NCI-H2171 treated with DMSO at 0.1 percent for 48 hours (cell line): ENCODE data around the gene CYFIP1.

Experiments
- DNase-seq: peaks from one replicate; lab custom pipeline; 2025; lab: John Stamatoyannopoulos, UW

Gene CYFIP1

GRCh38 chr15:22890296-22890695, 89.9 kb downstream of the CYFIP1 start:
- no peak for DNase-seq

- DNase-seq: no peak
Observed at GRCh38 chr15:22889146-22889818, 90.9 kb downstream of the CYFIP1 start.

DNA sequence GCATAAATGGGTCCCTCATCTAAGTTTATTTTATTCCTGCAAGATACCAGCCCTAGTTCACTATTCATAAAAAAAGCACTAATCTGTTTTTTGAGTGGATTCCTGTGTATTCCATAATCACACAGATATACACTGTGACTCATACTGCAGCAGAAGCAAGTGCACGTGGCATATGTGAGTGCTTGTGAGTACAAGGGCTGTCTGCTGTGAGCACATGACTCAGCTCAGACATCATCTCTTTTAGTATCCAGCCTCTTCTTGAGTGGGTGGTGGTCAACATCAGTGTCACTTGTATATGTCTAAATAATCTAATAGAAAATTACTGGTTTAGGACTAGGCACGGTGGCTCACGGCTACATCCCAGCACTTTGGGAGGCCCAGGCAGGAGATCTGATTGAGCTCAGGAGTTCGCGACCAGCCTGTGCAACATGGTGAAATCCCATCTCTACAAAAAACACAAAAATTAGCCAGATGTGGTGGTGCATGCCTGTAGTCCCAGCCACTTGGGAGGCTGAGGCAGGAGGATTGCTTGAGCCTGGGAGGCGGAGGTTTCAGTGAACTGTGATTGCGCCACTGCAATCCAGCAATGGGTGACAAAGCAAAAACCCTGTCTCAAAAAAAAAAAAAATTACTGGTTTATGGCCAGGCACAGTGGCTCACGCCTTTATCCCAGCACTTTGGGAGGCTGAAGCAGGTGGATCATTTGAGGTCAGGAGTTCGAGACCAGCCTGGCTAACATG, 91.9 kb downstream of the CYFIP1 start:
- no peak for DNase-seq

GRCh38 chr15:22887157-22887951, 92.8 kb downstream of the CYFIP1 start:
- peak; percentile 15 for DNase-seq

GRCh38 chr15:22885120-22885519, 95.0 kb downstream of the CYFIP1 start:
- no peak for DNase-seq

DNA sequence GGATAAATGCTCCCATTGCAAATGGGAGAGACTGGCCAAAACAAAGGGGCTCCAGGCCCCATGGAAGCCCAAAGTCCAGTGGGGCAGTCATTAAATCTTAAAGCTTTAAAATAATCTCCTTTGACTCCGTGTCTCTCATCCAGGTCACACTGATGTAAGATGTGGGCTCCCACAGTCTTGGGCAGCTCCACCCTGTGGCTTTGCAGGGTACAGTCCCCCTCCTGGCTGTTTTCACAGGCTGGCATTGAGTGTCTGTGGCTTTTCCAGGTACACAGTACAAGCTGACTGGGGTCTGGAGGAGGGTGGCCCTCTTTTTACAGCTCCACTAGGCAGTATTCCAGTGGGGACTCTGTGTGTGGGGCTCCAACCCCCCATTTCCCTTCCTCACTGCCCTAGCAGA, 95.8 kb downstream of the CYFIP1 start:
- DNase-seq: no peak

- no peak for DNase-seq
Observed at GRCh38 chr15:22883196-22883595, 97.0 kb downstream of the CYFIP1 start.

DNA sequence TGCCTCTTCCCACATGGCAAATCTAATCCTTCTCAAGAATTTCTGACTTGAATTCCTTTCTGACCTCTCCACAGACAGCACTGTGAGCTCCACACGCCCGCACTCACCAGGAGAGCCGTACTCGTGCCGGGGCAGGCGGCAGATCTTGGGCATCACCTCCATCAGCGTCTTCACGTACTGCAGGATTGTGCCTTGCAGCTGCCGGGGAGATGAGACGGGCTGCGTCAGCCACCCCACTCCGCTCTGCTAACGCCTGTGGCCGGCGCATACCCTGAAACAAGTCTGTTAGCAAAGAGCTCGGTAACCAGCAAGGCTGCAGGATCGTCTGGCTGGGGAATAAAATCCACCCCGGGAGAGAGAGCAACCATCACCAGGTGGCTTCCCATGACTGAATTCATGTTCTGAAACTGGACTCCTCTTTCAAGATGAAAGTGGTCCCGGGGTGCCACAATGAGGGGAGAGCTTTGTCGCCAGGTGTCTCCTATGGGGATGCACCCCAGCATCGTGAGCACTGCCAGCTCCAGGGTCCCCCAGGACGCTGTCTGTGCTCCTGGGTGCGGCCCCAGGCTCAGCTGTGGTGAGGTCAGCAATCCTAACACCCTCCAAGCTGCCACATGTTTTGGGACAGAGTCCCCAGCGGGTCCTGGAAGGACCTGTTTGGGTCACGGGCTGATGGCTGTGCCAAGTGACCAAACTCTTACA, 98.3 kb downstream of the CYFIP1 start:
- DNase-seq: no peak

DNA sequence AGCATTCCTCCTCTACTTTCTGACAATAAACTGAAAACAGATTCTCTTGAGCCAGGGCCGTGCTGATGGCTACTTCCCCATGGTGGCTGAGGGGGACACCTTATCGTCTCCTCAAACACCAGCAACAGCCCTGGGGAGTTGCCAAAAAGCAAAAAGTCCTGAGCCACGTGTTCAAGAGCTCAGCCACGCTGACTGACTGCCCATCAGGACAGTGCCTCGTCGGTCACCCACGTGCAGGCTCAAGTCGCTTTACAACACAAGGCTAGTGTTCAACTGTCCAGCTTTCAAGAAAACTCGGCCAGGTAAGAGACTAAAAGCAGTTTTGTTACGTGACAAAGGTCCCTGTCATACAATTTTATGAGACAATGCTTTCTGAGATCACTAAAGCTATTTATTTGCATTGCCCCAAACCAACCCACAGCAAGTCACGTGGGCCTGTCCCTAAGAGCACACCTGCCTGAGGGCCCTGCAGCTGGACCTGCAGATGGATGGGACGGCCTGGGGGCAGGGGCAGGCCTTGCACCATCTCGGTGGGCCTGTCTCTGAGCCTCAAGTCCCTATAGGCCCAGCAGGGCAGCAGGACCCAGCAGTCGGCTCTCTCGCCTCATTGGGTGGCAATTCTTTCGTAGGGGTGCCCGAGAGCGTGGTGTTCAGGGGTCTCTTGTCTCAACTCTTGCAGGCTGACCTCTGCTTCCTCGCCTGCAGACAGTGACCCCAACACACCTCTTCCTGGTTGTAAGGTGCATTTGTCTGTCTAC, 99.0 kb downstream of the CYFIP1 start:
- no peak for DNase-seq

DNA sequence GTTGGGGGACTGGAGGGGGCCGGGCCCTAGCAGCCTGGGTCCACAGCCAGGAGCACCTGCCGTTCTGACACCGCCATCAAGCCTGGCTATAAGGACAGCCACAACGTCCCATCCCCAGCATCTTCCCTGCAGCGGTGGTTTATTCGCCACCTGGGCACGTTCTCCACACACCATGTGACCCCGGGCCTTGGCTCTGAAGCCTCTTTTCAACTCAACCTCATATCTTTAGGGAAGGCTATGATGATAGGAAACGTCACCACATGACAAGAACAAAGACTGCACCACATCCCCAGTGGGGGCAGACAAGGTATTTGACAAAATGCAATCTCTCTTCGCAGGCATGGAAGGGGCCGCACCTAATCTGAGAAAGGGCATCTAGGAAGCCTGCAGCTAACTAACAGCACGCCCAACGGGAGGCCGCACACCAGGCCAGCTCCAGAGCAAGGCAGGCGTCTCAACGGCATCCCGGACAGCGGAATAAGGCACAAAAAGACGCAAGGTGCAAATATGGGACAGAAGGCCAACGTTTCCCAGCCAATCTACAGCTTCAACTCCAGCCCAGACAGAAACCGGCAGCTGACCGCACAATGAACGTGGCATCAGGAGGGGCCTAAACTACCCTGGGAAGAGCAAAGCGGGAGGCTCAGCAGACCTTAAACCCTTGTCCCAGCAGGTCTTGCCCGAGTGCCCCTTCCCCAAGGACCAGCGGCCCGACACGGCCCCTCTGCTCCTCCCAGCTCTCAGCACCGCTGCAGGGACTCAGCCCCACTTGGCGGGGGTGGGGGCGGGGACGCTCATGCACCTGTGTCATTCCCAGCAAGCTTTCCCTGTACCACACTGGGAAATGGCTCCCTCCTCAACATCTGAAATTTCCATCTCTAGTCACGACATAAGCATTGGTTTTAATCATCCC, 99.8 kb downstream of the CYFIP1 start:
- DNase-seq: no peak

DNA sequence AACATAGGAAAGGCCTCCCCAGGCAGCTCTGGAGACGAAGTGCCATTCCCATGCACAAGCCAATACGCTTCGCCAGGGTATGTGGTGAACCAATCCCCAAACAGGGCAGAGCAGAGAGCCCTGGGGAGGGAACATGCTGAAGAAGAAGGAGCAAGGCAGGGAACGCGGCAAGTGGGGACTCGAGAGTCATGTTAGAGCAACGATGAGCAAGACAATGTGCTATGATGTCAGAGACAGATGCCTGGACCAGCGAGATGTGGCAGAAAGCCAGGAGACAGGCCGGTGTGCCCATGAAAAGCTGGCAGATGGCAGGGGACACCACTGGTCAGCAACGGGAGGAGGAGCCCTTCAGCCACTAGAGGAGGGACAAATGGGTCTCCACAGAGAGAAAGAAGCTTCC, 102.1 kb downstream of the CYFIP1 start:
- no peak for DNase-seq

GRCh38 chr15:22877607-22878006, 102.6 kb downstream of the CYFIP1 start:
- no peak for DNase-seq

DNA sequence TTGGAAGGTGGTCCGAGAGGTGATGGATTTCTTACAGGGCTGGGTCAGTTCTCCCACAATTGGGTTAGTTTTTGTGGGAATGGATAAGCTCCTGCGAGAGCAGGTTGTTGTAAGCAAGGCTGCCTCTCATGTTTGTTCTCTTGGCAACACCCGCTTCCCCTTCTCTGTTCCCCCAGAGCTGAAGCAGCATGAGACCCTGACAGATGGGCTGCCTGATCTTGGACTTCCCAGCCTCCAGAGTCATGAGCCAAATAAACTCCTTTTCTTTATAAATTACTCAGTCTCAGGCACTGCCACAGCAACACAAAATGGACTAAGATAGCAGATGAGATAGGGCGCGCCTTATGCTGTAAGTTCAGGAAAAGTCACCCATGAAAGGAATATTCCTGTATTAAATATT, 103.1 kb downstream of the CYFIP1 start:
- no peak for DNase-seq

DNA sequence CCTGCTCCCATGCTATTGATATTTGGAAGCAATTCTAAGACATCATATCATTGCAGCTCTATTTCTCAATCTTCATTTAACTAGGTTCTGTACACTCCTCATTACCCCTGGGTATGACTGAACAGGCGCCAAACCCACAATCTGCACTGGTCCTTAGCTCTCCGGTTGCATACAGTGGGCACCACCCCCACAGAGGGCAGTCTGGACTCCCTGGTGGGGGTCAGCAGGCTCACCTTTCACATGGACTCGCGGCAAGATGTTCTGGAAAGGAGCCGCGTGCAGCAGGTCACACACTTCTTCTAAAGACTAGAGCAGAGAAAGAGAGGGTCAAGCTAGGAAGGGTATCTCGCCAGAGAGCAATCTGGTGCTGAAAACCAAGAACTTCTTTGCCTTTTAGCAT, 105.2 kb downstream of the CYFIP1 start:
- DNase-seq: no peak

GRCh38 chr15:22874256-22874655, 105.9 kb downstream of the CYFIP1 start:
- no peak for DNase-seq

DNA sequence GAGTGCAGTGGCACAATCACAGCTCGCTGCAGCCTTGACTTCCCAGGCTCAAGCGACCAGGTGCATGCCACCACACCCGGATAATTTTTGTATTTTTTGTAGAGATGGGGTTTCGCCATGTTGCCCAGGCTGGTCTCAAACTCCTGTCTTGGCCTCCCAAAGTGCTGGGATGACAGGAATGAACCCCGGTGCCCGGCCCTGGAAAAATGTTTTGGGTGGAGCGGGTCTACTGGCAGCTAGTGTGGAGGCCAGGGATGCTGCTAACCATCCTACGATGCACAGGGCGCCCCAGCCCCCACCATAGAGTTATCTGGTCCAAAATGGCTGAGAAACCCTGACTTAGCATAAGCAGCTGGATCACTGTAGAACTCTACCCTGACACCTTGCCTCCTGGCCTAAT, 106.3 kb downstream of the CYFIP1 start:
- no peak for DNase-seq

DNA sequence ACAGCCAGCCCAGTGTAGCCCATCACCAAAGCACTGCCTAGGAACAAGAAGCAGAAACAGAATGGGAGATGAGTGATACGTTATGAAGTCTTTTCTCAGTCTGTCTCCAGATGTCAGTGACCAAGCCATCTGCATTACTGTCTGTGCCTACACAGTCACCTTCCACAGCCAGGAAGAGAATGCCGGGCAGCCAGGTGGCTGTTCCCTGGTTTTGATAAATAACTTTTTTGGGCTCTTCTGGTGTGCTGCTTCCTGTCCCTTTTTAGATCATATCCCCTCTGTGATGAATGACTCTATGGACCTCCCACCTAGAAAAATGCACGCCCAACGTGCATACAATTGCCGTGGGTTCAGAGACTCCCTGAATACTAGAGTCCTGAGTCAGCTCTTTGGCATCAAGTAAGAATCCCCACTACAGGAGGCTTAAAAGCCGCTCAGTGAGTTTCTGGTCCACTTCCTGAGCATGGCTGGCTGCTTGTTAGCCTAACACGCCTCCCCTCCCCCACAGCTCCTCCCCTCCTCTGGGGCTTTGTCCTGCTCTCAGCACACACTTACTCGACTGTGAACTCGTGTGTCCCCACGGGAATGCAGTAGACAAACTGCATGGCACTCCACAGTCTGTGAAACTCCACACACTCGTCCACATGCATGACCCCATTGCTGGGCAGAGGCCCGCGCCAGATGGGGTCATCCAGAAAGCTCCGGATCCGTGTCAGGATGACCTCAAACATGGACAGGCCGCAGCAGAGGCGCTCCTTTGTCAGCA, 107.0 kb downstream of the CYFIP1 start:
- DNase-seq: no peak

DNA sequence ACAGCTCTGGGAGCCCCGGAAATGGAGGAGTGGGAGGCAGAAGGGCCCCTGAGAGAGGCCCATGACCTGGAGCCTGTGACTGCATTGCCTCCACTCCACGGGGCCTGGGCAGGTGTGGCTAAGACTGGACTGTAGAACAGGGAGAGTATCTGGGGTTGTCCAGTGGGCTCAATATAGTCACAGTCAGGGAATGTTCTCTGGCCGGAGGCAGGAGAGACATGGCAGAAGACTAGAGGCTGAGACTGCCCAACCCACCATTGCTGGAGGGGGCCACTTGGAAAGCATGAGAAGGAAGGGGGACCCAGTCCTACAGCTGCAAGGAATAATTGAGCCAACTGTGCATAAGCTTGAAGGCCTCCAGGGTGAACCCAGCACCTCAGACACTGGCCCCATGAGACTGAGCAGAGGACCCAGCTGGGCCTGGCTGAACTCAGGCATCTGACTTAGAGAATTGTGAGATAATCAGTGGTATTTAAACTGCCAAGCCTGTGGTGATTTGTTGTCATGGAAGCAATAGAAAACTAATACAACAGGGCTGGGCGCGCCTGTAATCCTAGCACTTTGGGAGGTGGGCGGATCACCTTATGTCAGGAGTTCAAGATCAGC, 108.6 kb downstream of the CYFIP1 start:
- no peak for DNase-seq

- no peak for DNase-seq
Observed at GRCh38 chr15:22870865-22871264, 109.3 kb downstream of the CYFIP1 start.
